Right ventricle myocardium inferior (tissue), 1 donor: Measurements from ENCODE around the gene DNAL4. TPM values are rescaled to one million over a fixed set of nuclear protein-coding genes. Genes with fewer than 3 reads are reported as not detected.
A peak's percentile ranks its signal among the peaks of the same experiment; 100 is the strongest.

ENCODE experiments used
- ATAC-seq: fragments of 200-7000 bp; cut with Tn5 transposase; one replicate; pipeline ENCODE4 v1.9.1; 2020; ENCODE audit warnings: mild to moderate bottlenecking, moderate library complexity
- DNase-seq: peaks from one replicate; pipeline ENCODE4 v3.0.0; 2021; ENCODE audit errors: missing footprints
- intact Hi-C: fragments of 100-400 bp; cut with DNase I; formaldehyde crosslinking; loops from one replicate; pipeline ENCODE4 v1.11.0; 2022
- total RNA-seq: library from RNA; stranded (reverse); fragmentation: NEBNext Ultra II Directional; extraction: Animal tissue kit (Norgen Biotek cat#: 25700); gene quantifications from one replicate; pipeline ENCODE4 v1.2.1, GENCODE V29; 2021
- donor health status: DM: no; HTN: yes; CAD: no; lungs with severe emphysema.

The DNAL4 gene
- total RNA-seq, 1 donor from 2014 or later = 10.0 TPM

DNA sequence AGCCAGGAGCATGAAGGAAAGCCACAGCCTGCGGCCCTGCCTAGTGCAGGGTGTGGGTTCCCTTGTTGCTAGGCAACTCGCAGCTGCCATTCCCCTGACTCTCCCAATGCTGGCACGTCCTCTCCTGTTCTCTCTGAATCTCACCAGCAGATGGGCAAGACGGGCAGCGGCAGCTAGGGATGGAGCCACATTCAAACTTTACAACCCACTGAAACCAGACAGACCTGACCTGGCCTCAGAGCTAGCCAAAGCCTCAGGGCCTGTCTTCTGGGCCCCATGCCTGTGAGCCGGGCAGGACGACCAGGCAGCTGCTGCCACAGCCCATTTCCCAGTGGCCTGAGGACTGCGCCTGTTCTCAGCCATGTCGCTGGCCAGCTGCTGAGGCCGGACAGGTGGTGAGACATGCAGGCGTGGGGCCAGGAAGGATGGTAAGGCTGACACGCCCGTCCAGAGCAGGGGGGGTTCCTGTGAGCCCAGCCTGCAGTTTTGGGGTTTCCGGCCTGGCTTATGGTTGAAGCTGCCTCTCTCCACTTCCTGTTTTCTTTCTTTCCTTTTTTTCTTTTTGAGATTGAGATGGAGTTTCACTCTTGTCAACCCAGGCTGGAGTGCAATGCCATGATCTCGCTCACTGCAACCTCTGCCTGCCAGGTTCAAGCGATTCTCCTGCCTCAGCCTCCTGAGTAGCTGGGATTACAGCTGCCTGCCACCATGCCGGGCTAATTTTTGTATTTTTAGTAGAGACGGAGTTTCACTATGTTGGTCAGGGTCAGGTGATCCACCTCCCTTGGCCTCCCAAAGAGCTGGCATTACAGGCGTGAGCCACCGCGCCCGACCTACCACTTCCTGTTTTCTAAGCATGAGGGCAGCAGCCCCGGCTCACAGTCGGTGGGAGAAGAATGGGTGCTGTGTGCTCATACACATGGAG, 42.3 kb downstream of the DNAL4 start:
- DNase-seq (peak; percentile 90), ATAC-seq (no peak)
- intact Hi-C loops = no loop called here

DNA sequence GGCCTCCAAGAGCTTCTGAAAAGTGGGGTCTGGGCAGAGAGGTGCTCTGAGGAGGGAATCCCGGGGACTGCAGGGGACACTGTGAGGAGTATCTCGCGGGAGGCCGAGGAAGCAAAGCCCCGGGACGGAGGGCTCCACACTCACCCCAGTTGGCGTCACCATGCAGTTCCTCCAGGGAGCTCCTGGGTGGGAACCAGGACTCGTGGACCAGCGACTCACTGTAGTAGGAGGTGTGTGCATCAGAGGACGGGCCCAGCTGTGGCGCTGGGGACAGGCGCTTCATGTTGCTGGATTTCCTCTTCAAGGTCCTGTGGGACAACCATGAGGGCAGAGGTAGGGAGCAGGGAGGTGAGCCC, 42.9 kb downstream of the DNAL4 start:
- DNase-seq = no peak
- intact Hi-C loops = no loop called here
- no peak for ATAC-seq

DNA sequence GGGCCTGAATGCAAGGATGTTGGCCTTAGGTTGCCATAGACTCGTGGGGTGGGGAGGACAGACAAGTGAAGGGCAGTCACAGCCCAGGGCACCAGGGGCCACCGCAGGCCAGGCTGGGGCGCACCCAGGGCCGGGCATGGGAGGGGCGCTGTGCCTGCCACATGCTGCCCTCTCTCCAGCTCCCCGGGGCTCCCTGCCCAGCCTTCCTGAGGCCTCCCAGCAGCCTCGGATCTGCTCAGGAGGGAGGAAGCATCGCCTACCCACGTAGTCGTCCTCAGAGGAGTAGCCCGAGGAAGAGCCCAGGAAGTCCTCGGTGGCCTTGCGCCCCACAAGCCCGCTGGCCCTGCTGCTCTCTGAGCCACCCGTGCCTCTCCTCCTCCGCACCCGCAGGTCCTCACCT, 43.3 kb downstream of the DNAL4 start:
- DNase-seq = no peak
- intact Hi-C loops = no loop called here
- ATAC-seq = no peak

GRCh38 chr22:38750104-38750503, 43.8 kb downstream of the DNAL4 start:
- ATAC-seq (no peak), DNase-seq (no peak)
- intact Hi-C loops = no loop called here

GRCh38 chr22:38748487-38749136, 45.3 kb downstream of the DNAL4 start:
- ATAC-seq (no peak), DNase-seq (peak; percentile 55)
- intact Hi-C loops = no loop called here

- intact Hi-C loops = no loop called here
- DNase-seq (peak; percentile 21), ATAC-seq (no peak)
Measured at GRCh38 chr22:38745676-38746460, 48.1 kb downstream of the DNAL4 start.

GRCh38 chr22:38744981-38745380, 49.0 kb downstream of the DNAL4 start:
- DNase-seq (peak; percentile 23), ATAC-seq (no peak)
- intact Hi-C loops = no loop called here

GRCh38 chr22:38742176-38742942, 51.6 kb downstream of the DNAL4 start:
- ATAC-seq (no peak), DNase-seq (peak; percentile 37)
- intact Hi-C loops = no loop called here

GRCh38 chr22:38741576-38741975, 52.4 kb downstream of the DNAL4 start:
- DNase-seq (peak; percentile 5), ATAC-seq (no peak)
- intact Hi-C loops = no loop called here

DNA sequence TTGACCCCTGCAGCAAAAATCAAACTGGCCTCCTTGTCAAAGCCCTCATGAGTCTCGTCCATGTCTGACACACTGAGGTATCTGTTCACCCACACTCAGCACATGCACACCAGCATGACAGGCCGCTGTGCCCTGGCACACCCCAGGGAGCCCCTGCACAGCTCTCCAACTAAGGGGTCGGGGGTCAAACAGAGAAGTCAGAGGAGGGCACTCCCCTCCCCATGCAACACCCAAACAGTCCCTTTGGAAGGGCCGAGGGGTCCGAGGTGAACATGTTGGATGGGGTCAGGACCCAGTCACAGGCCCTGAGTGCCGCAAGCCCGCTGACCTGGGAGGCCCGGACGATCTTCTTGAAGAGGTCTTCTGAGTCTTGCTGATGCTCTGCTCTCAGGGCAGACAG, 52.8 kb downstream of the DNAL4 start:
- DNase-seq (peak; percentile 45), ATAC-seq (no peak)
- intact Hi-C loops = no loop called here

GRCh38 chr22:38740754-38741153, 53.2 kb downstream of the DNAL4 start:
- peak; percentile 55 for DNase-seq
- intact Hi-C loops = no loop called here
- ATAC-seq = no peak

GRCh38 chr22:38740116-38740723, 53.7 kb downstream of the DNAL4 start:
- peak; percentile 45 for DNase-seq
- ATAC-seq = no peak
- intact Hi-C loops = no loop called here

- intact Hi-C loops = no loop called here
- ATAC-seq (peak; percentile 62), DNase-seq (peak; percentile 79)
Measured at GRCh38 chr22:38739300-38740055, 54.5 kb downstream of the DNAL4 start.

GRCh38 chr22:38738475-38739070, 55.4 kb downstream of the DNAL4 start:
- intact Hi-C loops = no loop called here
- ATAC-seq (no peak), DNase-seq (peak; percentile 48)

DNA sequence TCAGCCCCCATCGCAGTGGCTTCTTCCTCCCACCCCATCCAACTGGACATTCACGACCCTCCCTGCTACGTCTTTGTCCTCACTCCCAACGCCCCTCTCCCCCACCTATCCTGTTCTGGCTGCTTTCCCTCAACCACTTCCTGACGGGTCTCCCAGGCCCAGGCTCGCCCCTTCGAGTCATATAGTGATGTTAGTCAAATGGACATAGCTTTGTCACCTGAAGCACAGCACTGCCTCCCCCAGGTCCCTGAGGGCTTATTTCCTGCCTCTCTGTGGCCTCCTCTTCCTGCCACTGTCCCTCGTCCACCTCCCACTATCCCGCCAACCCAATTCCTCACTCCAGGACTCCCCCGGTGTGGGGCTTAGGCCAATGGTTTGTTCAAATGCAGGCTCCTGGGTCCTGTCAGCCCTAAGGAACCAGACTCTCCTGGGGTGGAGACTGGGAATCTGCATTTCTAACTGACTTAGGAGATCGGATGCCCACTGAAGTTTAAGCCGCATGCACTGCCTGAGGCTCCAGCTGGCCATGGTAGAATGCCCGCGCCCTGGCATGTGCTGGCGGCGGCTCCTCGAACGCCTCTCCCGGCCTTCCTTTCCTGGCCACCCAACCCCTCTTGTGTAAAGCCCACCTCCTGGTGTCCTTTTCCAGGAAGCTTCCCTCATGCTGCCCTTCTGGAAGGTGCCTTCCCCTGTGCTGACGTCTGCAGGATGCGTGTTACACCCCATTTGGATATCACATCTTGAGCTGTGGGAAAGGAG, 56.5 kb downstream of the DNAL4 start:
- peak; percentile 8 for DNase-seq
- no peak for ATAC-seq
- intact Hi-C loops = no loop called here

DNA sequence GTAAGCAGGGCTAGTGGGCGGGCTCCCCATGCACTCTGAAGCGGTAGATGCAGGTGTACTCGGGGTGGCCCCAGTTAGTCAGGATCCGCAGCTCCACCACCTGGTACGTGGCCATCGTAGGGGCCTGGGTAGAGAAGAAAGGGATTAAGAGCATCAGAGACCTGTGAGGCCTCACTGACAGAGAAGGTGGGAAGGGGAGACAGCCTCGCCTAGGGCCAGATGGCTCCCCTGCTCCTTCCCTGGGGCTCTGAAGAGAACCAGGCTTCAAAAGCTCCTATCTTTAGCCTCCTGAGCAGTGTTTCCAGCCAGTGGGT, 57.7 kb downstream of the DNAL4 start:
- intact Hi-C loops = no loop called here
- no peak for ATAC-seq
- no peak for DNase-seq
